A673 (cell line): Measurements from ENCODE around the gene SIGLEC10. TPM values are rescaled to one million over a fixed set of nuclear protein-coding genes. Genes with fewer than 3 reads are reported as not detected.

Experiments used
- BruUV-seq: library from RNA; stranded (reverse); fragments of 400-500 nt; replicated peaks from 2 replicates; lab custom pipeline; 2021; lab: Mats Ljungman, UMichigan
- CTCF ChIA-PET: fragments of 300-600 bp; sonication (Branson Sonifier 250); formaldehyde crosslinking; loops from one replicate; lab custom pipeline; 2022; ENCODE audit warnings: antibody characterized with exemption; lab: Charles Lee
- POLR2A ChIA-PET: fragments of 300-600 bp; sonication (Branson Sonifier 250); formaldehyde crosslinking; loops from one replicate; lab custom pipeline; 2022; ENCODE audit warnings: antibody characterized with exemption; ENCODE audit not compliant: low non-redundant PET; lab: Charles Lee
- DNase-seq: peaks from one replicate; pipeline ENCODE4 v3.0.0-alpha.2; 2015; ENCODE audit warnings: low spot score
- H3K27ac ChIP-seq: fragments of 200-600 bp; sonication (generic); 2 replicates; pipeline ENCODE4 v1.5.1; 2016; ENCODE audit warnings: mixed run types, low read depth, mild to moderate bottlenecking, mixed read lengths, antibody characterized with exemption, low read length; ENCODE audit not compliant: poor library complexity, severe bottlenecking
- H3K27me3 ChIP-seq: fragments of 200-600 bp; sonication (generic); replicated peaks from 2 replicates; pipeline ENCODE4 v1.6.1; 2017; ENCODE audit warnings: mixed run types, low read depth, mild to moderate bottlenecking, mixed read lengths, antibody characterized with exemption, low read length; ENCODE audit not compliant: insufficient read depth, poor library complexity
- H3K36me3 ChIP-seq: fragments of 200-600 bp; sonication (generic); 2 replicates; pipeline ENCODE4 v1.6.1; 2016; ENCODE audit warnings: mixed run types, mild to moderate bottlenecking, mixed read lengths, antibody characterized with exemption, low read length; ENCODE audit not compliant: insufficient read depth, poor library complexity, severe bottlenecking
- H3K4me1 ChIP-seq: fragments of 200-600 bp; sonication (generic); 2 replicates; pipeline ENCODE4 v1.6.1; 2017; ENCODE audit warnings: mixed run types, mild to moderate bottlenecking, mixed read lengths, antibody characterized with exemption, low read length; ENCODE audit not compliant: insufficient read depth, poor library complexity, severe bottlenecking
- H3K4me3 ChIP-seq: fragments of 200-600 bp; sonication (generic); 2 replicates; pipeline ENCODE4 v1.5.1; 2016; ENCODE audit warnings: low read depth, mixed run types, mild to moderate bottlenecking, mixed read lengths, low read length; ENCODE audit not compliant: poor library complexity, severe bottlenecking
- H3K9me3 ChIP-seq: fragments of 200-600 bp; sonication (generic); 2 replicates; pipeline ENCODE4 v1.6.1; 2016; ENCODE audit warnings: mixed run types, low read depth, mild to moderate bottlenecking, mixed read lengths, antibody characterized with exemption, low read length; ENCODE audit not compliant: poor library complexity, severe bottlenecking
- CTCF ChIP-seq: fragments of 300-800, 200-600 bp; sonication (generic); conservative IDR thresholded peaks from 2 replicates; pipeline ENCODE4 v1.5.1; 2017; ENCODE audit warnings: low read depth, mild to moderate bottlenecking, antibody characterized with exemption, low read length, moderate library complexity, mixed read lengths
- EZH2 ChIP-seq: fragments of 200-600 bp; sonication (generic); IDR thresholded peaks from 2 replicates; pipeline ENCODE4 v1.6.1; 2017; ENCODE audit warnings: borderline replicate concordance, low read depth, mild to moderate bottlenecking, mixed read lengths, antibody characterized with exemption, low read length; ENCODE audit not compliant: poor library complexity, severe bottlenecking
- intact Hi-C: fragments of 100-400 bp; cut with micrococcal nuclease; formaldehyde crosslinking; loops from one replicate; pipeline ENCODE4 v1.10.0; 2022; ENCODE audit not compliant: unreplicated experiment
- total RNA-seq: library from RNA; stranded (reverse); gene quantifications from 2 replicates; pipeline ENCODE4 v1.2.3, GENCODE V29; 2021

SIGLEC10 gene
- total RNA-seq, 1 experiment from 2014 or later = not detected

- no peak for TF ChIP-seq CTCF
- TF ChIP-seq EZH2 = no peak
- intact Hi-C loops = no loop called here
- ChIA-PET POLR2A (no interaction called here), CTCF (no interaction called here)
- Histone ChIP-seq H3K4me1 (no peaks in the 10 kb centered on the region), H3K27me3 (no peaks in the 10 kb centered on the region), H3K36me3 (no peaks in the 10 kb centered on the region), H3K9me3 (no peaks in the 10 kb centered on the region), H3K4me3 (no peak overlapping the region), H3K27ac (no peak overlapping the region)
- BruUV-seq = no TSS peak
- no peak for DNase-seq
These were observed 30.4 kb downstream of the SIGLEC10 start for GRCh38 chr19:51386882-51387520.

GRCh38 chr19:51382004-51382403, 35.4 kb downstream of the SIGLEC10 start:
- POLR2A ChIA-PET = no interaction called here
- no peak overlapping the region for H3K27ac ChIP-seq
- no TSS peak for BruUV-seq
- TF ChIP-seq EZH2 (no peak), CTCF (no peak)
- no peaks in the 10 kb centered on the region for H3K36me3 ChIP-seq
- H3K9me3 ChIP-seq = no peaks in the 10 kb centered on the region
- no peaks in the 10 kb centered on the region for H3K27me3 ChIP-seq
- H3K4me1 ChIP-seq = no peaks in the 10 kb centered on the region
- CTCF ChIA-PET = interaction anchor here (0.5 kb wide), 1 partner anchor 360 kb away, joined by 3 read pairs; no protein-coding TSS in a partner anchor
- intact Hi-C loops = no loop called here
- DNase-seq = no peak
- no peak overlapping the region for H3K4me3 ChIP-seq

- Histone ChIP-seq H3K4me1 (no peaks in the 10 kb centered on the region), H3K36me3 (no peaks in the 10 kb centered on the region), H3K27me3 (no peaks in the 10 kb centered on the region), H3K27ac (no peak overlapping the region), H3K9me3 (no peaks in the 10 kb centered on the region), H3K4me3 (no peak overlapping the region)
- TF ChIP-seq EZH2 (no peak), CTCF (no peak)
- intact Hi-C loops = no loop called here
- ChIA-PET CTCF (no interaction called here), POLR2A (no interaction called here)
- no TSS peak for BruUV-seq
- DNase-seq = no peak
These were observed 37.1 kb downstream of the SIGLEC10 start for GRCh38 chr19:51380379-51380778.
